Astrocyte of the hippocampus (primary cell): Measurements from ENCODE around the gene GMCL2.

Experiments
- DNase-seq: peaks from one replicate; pipeline ENCODE4 v3.0.0; 2011; ENCODE audit warnings: low read depth, low spot score

GMCL2 gene

DNA sequence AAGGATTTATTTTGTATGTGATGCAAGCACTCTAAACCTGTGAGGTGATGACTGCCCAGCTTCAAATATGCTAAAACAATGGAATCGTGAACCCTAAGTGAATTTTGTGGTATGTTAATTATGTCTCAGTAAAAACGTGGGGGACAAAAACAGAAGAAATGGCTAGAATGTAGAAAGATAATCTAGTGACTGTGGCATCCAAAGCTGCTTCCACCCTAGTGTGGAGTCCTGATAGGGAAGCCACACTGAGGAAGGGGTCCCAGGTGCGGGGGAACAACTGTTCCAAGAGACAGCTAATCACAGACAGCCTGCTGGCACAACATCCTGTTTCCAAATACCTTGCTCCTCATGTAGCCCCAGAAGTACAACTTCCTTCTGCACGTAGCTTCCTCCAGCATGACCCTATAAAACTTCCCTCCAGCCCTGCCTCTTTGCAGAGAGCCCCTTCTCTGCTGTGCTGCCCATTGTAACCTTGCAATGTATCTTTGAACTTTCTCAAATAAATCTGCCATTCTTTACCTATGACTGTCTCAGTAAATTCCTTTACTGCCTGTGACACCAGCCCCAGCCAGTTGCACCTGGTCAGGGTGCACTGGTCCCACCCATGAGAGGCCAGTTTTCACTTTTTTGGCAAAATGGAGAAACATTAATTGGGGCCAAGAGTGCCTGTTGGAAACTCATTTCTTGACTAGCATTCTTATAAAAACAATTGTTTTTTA lies 4.9 kb downstream of the GMCL2 start:
- DNase-seq = no peak

DNA sequence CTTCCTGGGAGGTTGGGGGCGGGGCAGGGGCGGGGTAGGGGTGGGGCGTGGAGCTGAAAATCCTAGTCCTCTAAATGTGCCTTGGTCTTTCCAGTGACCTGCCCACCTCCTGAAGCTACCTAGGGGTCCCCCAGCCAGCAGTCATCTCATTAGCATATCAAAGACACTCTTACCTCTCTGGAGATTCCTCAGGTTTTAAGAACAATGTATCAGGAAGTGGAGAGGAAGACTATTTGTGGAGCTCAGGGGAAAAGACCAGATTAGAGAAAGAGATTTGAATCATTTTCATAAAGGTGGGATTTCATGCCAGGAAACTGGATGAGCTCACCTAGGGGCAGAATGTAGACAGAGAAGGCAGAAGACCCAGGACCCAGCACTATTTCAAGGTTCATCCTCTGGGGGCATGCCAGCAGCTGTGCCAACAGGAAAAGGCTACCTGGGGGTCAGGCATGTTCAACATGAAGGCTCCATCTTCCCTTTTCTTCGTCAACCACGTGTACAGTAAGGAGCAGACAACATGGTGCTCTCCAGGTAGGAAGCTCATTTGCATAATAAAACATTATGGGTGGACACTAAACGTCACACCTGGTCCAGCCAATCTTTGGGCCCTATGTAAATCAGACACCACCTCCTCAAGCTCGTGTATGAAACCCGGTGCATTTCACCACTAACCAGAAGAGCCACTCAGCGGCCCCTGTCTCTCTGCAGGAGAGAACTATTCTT lies 6.9 kb downstream of the GMCL2 start:
- no peak for DNase-seq

DNA sequence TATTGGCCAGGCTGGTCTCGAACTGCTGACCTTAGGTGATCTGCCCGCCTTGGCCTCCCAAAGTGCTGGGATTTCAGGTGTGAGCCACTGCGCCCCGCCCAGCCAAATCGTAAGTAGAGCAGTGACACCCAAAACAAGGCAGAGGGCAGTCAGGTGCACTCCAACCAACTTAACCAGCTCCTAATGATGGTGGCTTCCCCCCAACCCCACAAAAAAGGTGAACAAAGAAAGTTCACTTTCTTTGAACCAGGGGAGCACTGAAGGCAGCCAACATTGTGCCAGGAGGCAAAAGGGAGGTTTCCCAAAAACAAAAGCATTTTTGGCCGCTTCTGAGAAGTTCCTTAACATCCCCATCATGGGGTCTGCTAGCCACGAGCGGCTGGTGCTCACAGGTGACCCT lies 9.6 kb downstream of the GMCL2 start:
- no peak for DNase-seq

DNA sequence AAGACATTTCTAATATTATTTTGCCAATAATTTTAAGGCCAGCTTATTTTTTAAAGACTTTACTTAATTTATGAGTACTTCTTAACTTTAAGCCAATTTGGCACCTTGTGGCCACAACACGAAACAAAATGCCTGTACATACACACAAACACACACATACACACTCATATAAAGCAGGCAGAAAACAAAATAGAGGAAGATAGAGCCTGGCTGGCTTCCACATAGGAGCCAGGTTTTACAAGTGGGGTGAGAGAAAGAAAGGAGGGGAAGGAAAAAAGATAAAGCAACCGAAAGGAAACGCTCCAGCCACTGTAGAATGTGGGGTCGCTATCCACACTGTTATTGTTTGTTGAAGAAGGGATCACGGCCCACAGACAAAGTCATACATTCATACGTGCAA lies 10.4 kb downstream of the GMCL2 start:
- DNase-seq = no peak

DNA sequence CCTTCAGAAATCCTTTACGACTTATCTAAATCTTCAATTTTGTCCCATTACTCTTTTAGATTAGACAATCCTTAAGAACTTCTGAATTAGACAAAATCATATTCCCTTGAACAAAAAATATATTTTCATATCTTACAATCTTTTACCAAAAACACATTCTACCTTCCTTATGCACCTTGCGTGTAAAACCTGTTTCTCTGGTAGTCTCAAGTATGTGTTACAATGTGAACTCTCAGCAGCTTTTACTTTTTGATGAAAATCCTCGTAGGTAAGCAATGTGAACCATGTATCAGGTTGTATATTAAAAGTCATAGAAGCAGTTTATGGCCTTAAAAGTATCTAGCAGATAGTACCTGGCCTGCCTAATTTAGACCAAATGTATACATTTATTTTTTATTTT lies 12.7 kb downstream of the GMCL2 start:
- no peak for DNase-seq

DNA sequence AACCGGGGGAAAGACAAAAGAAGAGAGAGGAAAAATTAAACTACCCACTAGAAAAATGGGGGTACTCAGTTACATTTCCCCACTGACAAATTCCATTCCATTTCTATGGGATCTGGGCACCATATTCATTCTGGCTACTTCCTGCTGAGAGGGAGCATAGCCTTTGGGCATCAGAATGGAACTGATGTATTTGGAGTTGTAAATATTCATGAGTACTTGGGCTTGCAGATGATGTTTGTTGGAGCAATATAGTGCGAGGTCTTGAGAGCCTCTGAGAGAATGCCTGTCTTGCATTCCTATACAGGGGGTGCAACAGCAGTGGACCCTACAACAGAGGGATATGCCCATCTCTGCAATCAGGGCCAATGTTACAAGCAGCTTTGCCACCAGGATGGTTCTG lies 16.7 kb downstream of the GMCL2 start:
- no peak for DNase-seq

DNA sequence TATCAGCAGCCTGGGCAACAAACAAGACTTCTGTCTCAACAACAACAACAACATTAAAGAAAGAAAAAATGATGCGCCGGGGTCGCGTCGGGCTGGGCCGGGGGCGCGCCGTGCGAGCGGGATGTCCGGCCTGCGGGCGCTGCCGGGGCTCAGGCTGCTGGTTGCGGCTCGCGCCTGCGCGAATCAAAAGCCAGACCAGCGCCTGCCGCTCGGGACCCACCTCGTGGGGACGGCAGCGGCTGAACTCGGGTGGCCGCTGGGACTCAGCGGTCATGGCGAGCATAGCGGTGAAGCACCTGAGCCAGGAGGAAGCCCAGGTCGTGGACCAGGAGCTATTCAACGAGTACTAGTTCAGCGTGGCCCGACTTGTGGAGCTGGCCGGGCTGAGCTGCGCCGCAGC lies 21.6 kb downstream of the GMCL2 start:
- no peak for DNase-seq

DNA sequence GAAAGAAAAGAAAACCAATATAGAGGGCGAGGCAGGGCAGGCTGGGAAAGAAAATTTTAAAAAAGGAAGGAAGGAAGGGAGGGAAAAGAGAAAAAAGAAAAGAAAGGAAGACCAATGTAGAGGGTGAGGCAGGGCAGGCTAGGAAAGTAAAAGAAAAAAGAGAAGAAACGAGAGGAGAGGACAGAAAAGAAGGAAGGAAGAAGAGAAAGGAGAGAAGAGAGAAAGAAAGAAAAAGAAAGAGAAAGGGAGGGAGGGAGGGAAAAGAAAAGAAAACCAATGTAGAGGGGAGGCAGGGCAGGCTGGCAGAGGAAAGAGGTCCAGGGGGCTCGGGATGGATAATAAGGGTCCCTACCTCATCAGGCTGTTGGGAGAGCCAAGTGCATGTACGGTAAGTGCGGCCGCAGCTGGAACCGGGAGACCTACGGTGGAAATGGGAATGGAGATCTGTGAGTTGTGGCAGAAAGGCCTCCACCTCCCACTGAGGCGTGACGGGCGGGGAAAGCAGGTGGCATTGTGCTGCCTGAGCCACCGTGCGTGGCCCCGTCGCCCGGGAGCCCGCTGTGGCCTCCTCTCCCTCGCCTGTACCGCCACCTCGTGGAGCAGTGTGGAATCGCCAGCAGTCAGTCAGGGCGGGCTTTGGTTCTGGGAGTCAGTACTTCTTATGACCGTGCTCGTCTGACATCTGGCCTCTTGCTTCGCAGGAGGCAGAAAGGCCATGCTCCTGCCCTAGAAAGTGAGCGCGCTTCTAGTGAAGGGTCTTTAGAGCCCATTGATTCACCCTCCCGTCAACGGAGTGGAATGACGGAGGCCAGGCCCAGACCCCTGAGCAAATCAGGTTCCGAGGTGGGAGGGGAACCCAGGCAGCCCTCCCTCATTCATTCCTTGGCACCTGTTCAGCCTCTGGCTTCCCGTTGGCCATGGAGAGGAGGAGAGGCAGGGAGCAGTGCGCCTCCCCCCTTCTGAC lies 23.1 kb downstream of the GMCL2 start:
- DNase-seq = peak; percentile 88

DNA sequence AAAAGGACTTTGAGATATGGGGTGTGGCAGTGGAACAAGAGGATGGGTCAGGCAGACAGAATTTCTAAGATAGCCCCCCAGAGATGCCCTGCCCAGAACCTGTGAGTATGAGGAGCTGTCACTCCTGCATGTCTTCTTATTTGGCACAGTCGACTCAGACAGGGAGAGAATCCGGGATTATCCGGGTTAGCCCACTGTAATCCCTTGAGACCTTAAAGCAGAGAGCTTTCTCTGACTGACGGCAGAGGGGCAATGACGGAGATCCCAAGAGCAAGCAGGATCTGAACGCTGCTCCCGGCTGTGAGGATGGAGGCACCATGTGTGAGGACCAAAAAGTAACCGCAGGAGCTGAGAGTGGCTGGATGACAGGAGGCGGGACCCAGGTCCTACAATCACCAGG lies 24.7 kb downstream of the GMCL2 start:
- DNase-seq = no peak

DNA sequence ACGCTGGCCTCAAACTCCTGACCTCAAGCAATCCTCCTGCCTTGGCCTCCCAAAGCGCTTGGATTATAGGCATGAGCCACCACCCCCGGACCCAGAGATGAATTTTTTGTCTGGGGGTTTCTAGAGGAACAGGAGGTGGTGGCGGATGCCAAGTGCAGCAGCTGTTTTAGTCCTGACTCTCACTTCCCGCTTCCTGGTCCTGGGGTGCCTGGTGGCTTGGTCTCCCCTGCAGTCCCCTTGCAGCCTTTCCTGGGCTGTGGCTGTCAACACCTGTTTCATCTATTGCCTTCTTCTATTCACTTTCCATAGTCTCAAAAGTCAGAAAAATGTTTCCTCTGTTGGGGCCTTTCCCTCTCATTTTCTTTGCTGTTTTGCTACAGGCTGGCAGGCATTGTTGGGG lies 27.0 kb downstream of the GMCL2 start:
- no peak for DNase-seq

DNA sequence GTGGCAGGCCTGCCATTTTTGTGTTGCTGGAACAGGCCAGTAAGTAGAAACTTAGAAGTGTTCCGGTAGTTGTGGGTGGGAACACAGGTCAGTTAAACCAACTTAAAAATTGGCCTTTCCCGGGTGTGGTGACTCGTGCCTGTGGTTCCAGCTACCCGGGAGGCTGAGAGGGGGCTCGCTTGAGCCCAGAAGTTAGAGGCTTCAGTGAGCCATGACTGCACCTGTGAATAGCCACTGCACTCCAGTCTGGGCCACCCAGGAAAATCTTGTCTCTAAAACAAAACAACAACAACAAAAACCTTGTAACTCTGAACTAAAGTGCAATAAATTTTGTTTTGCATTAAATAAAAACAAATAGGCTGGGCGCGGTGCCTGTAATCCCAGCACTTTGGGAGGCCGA lies 32.1 kb downstream of the GMCL2 start:
- DNase-seq = no peak

DNA sequence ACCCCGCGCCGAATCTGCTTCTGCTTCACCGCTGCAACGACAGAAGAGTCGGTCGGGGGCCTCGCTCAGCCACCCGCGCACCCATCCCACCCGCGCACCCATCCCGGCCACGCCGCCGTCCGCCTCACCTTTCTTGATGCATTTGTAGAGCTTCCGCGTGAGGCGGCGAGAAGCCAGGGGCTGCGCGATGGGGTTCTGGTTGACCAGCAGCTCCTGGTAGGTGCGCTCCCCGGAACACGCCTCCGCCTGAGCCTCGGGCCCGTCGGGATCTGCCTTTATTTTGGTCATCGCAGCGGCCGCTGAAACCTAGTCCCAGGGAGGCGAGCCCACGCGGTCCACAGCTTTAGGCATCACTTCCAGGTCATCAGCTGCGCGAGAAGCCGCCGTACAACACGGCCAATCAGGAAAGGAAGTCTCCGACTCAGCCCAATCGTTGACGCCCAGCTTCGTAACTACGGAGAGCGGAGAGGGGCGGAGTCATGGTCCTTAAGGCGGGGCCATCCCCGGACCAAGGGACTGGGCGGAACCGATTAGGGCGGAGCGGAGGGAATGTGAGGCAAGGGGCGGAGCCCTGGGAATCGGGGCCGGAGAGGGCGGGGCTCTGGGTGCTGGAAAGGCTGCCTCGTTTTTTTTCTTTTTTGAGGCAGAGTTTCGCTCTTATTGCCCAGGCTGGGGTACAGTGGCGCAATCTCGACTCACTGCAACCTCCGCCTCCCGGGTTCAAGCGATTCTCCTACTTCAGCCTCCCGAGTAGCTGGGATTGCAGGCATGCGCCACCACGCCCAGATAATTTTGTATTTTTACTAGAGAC lies 33.4 kb downstream of the GMCL2 start, which contains the start of gene NHP2:
NHP2 (minus strand) TSS at position 356 of the 811 bp plus-strand sequence; CDS start at position 288, 68 bp downstream.
- DNase-seq = peak; percentile 100

DNA sequence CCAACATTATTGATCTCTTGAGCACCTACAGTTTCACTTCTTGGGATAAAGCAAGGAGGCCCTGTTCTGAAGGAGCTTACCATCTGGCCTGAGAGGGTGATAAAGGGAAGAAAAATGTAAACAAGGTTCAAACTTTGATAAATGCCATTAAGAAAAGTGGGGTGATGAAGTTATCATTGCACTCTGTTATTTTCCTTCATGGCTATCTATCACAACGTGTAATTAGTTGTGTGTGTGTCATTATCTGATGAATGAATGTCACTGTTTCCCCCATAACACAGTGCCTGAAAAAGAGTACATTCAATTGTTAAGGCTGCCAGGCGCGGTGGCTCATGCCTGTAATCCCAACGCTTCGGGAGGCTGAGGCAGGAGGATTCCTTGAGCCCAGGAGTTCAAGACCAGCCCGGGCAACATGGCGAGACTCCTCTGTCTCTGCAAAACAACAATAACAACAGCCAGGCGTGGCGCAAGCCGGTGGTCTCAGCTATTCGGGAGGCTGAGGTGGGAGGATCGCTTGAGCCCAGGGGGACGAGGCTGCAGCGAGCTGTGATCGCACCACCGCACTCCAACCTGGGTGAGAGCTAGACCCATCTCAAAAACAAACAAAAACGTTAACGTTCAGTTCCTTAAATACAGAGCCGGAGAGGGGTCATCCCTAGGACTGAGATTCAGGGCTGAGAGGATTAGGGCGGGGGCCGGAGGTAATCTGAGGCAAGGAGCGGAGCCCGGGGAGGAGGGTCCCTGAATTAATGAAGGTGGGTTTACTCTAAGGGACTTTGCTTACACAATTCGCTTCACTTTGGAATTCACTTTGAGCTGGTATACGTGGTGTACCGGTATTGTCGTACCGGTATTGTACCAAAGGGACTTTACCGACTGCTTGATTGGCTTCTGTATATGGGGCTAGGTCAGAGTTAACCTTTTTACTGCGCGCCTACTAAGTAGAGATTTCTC lies 34.4 kb downstream of the GMCL2 start:
- no peak for DNase-seq

DNA sequence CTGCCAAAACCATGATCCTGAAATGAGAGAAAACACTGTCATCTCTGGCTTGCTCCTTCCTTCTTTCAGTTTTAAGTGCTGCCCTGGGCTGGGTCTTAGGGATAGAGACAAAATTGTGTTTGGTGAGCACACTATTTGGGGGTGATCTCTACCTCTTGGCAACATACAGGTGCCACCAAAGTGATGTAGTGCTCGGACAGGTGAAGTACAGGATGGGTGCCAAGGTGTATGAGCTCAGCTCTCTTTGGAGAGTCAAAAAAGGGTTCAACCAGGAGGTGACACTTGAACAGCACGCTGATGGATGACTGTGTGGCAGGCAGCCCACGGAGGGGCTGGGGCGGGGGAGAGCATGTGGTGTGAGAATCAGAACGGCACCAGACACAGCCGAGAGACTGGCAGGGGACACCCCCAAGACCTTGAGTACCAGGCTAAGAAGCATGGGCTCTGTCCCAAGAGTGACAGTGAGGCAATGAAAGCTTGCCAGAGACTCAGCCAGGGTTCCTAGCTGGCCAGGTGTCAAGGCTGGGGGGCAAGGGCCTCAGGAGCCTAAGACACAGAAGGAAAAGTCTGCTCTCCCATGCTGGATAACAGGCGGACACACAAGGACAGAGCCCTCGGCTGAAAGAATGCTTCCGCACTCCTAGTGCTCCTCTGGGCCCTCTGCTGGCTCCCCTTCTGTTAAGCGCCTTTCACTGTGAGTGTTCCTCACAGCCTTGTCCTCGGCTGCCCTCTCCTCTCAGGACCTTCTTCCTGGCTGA lies 36.0 kb downstream of the GMCL2 start:
- peak; percentile 23 for DNase-seq

DNA sequence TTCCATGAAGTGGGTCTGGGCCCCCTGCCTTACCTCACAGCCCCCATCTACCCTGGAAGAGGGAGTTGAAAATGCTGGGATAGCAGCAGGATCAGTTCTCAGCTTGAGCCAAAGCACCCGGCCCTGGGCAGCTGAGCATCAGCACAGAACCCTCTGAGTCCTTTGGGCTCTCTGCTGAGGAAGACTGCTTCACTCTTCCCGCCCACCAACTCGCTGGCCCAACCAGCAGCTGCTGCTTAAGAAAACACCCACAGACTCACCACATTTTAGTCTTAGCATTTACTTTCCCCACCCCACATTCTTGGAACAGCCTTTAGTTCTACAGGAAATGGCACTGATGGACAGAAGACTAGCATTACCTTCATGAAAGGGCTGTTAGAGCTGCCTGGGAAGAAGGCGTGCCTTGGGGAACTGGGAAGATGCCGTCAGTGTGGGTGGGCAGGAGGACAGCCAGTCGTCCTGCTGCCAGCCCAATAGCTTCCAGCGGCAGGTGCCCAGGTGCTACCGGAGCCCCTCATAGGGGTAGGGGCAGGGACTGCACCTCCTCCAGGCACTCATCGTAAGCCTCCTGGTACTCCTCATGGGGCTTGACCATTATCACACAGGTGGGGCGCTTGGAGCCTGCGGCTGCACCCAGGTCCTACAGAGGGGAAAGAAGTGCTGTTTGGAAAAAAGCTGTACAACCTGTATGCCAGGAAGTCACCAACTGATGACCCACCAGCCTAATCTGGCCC lies 37.8 kb downstream of the GMCL2 start:
- DNase-seq = no peak

DNA sequence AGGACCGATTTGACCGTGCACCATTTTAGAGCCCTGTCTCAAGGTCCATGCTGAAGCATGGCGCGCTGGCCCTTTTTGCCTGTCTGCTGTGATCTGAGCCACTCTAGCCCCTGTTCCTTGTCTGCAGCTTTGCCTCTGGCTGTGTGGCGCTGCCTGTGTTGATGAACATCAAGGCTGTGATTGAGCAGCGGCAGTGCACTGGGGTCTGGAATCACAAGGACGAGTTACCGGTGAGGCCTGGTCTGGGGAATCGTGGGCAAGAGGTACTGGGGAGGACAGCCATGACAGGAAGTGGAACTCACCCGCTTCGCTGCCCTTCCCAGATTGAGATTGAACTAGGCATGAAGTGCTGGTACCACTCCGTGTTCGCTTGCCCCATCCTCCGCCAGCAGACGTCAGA lies 39.8 kb downstream of the GMCL2 start:
- DNase-seq = no peak

DNA sequence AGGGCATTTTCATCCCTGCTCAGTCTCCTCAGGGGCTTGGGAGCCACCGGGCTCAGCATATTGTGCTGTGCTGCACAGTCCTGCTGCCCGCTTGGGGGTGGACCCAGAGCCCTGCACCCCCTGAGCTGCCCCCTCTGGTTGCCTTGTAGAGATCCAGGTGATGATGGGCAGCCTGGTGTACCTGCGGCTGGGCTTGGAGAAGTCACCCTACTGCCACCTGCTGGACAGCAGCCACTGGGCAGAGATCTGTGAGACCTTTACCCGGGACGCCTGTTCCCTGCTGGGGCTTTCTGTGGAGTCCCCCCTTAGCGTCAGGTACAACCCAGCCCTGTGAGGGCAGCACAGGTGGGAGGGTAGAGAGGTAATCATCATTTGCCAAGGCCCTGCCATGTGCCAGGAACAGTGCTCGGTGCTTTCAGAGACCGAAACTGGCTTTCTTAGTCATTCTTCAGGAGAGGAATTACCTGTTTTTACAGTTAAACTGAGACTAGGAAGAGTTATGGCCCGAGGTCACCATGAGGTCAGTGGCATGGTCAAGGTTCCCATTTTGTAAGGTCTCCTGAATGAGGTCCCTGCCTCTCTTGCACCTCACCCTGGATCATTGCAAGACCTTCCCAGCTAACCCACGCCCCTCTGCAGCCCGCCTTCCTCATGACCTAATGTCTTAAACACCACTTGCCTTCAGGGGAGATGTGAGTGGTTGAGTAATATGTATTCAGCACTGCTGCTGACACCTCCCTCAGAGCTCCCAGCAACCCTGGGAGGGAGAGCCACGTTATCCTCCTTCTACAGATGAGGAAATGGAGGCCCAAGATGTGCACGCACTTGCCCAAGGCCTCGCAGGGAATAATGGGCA lies 41.0 kb downstream of the GMCL2 start:
- DNase-seq = peak; percentile 69

DNA sequence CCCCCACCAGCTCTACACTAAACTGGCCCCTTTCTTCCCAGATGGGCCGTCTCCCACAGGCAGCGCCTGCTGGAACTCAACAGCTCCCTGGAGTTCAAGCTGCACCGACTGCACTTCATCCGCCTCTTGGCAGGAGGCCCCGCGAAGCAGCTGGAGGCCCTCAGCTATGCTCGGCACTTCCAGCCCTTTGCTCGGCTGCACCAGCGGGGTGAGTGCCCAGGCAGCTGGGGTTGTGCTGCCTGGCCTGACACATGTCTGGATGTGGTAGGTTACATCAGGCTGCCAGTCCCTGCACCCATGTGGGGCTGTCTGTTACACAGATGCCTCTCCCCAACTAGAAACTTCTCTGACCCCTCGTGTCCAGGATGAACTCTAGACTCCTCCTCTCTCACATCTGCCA lies 43.3 kb downstream of the GMCL2 start:
- DNase-seq = no peak
